PFSK-1 (cell line): ENCODE results near the gene TRAP1.

Experiments
- FOXP2 ChIP-seq: optimal IDR thresholded peaks from 2 replicates; pipeline ENCODE3; 2011; ENCODE audit warnings: borderline replicate concordance, control low read depth, inconsistent platforms; ENCODE audit not compliant: insufficient read depth; ENCODE audit errors: extremely low read length, extremely low read depth
- POLR2AphosphoS5 ChIP-seq: IDR thresholded peaks from 2 replicates; pipeline ENCODE4 v1.6.1; 2012; ENCODE audit warnings: low read depth, mild to moderate bottlenecking, control low read depth, low read length, moderate library complexity
- SIN3A ChIP-seq: IDR thresholded peaks from 2 replicates; pipeline ENCODE4 v1.6.1; 2012; ENCODE audit warnings: mild to moderate bottlenecking, low read length, moderate library complexity, borderline replicate concordance; ENCODE audit not compliant: insufficient read depth
- TAF1 ChIP-seq: IDR thresholded peaks from 2 replicates; pipeline ENCODE4 v1.6.1; 2012; ENCODE audit warnings: low read length, control low read depth, borderline replicate concordance; ENCODE audit not compliant: insufficient read depth
- TF ChIP-seq, protein P1 (sequence below), 2 experiments: IDR thresholded peaks; 2 replicates each; pipeline versions ENCODE4 v1.6.1 to v1.8.0; 2011 to 2012; ENCODE audit warnings: low read depth in 2 of 2, low read length in 2 of 2, control low read depth in 1 of 2, inconsistent platforms in 1 of 2, mild to moderate bottlenecking in 1 of 2, moderate library complexity in 1 of 2; ENCODE audit not compliant: insufficient read depth in 1 of 2

Gene TRAP1

DNA sequence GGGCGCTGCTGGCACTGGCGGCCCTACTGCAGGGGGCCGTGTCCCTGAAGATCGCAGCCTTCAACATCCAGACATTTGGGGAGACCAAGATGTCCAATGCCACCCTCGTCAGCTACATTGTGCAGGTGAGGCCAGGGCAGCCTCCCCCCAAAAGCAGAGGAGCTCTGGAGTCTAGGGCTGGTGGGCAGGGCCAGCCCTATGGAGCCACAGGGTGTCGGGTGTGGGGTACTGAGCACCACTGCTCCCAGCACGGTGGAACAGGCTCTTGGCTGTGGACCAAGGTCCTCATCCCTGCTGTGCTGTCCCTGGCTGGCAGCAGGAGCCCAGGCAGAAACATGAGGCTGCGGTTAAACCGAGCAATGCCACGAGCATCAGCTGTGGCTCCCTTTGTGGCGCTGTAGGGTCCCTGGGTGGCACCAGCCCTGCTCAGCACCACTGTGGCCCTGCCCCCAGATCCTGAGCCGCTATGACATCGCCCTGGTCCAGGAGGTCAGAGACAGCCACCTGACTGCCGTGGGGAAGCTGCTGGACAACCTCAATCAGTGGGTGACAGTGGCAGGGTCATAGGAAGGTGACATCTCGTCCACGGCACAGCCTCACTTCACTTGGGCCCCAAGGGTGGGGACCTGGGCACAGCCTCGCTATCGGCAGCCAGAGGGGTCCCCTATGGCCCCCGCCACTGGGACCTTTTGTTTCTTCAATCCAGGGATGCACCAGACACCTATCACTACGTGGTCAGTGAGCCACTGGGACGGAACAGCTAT, 61.7 kb downstream of the TRAP1 start:
- TF ChIP-seq SIN3A (no peak), FOXP2 (no peak), TAF1 (no peak), POLR2AphosphoS5 (no peak)
- TF ChIP-seq, protein P1, sequence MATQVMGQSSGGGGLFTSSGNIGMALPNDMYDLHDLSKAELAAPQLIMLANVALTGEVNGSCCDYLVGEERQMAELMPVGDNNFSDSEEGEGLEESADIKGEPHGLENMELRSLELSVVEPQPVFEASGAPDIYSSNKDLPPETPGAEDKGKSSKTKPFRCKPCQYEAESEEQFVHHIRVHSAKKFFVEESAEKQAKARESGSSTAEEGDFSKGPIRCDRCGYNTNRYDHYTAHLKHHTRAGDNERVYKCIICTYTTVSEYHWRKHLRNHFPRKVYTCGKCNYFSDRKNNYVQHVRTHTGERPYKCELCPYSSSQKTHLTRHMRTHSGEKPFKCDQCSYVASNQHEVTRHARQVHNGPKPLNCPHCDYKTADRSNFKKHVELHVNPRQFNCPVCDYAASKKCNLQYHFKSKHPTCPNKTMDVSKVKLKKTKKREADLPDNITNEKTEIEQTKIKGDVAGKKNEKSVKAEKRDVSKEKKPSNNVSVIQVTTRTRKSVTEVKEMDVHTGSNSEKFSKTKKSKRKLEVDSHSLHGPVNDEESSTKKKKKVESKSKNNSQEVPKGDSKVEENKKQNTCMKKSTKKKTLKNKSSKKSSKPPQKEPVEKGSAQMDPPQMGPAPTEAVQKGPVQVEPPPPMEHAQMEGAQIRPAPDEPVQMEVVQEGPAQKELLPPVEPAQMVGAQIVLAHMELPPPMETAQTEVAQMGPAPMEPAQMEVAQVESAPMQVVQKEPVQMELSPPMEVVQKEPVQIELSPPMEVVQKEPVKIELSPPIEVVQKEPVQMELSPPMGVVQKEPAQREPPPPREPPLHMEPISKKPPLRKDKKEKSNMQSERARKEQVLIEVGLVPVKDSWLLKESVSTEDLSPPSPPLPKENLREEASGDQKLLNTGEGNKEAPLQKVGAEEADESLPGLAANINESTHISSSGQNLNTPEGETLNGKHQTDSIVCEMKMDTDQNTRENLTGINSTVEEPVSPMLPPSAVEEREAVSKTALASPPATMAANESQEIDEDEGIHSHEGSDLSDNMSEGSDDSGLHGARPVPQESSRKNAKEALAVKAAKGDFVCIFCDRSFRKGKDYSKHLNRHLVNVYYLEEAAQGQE (IDR thresholded peaks at IDR 0.05; ENCODE audit: insufficient read depth in 1 of 2, low read depth in 2 of 2, low read length in 2 of 2): no peak

DNA sequence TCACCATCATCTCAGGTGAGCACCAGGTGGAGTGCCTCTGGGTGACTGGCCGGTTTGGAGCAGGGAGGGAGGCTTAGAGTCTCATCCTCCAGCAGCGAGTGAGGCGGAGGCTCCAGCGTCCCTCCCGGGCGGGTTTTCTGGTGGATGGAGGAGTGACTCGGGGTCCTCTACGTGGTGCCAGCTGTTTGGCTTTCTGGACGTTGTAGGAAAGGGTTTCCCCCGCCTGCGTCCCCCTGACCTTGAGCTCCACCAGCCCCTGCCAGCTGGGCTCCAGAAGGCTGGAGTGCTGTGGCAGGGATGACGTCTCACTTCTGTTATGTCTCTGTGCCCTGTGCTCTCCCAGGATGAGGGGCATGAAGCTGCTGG, 62.3 kb downstream of the TRAP1 start:
- TF ChIP-seq POLR2AphosphoS5 (no peak), SIN3A (no peak), TAF1 (no peak), FOXP2 (no peak)
- TF ChIP-seq, protein P1 (IDR thresholded peaks at IDR 0.05; ENCODE audit: insufficient read depth in 1 of 2, low read depth in 2 of 2, low read length in 2 of 2): no peak

DNA sequence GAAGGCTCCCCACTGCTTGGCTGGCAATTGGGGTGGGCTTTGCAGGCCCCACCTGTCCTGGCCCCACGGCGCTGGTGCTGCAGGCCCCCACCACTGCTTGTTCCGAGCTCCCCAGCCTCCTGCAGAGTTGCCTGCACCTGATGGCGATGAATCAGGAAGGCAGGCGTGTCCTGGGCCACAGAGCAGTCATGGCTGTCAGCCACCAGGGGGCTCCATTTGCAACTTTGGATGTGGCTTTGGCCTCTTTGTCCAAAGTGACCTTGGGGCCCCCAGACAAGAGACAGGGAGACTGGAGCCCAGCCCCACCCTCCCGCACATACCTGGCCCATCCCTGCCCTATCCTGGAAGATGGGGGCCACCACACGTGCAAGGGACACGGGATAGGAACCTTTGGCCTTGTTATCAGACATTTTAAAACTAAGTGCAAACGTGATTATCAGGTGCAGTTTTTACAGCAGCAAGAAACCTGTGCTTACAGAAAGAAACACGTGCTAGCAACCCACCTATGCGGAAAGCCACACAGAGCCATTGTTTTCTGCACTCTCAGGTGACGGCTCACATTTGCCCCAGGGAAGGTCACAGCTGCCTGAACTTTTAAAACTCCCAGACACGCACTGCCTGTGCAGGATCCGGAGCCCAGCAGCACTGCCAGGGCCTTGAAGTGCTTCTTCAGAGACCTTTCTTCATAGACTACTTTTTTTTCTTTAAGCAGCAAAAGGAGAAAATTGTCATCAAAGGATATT, 62.9 kb downstream of the TRAP1 start, which contains the start of gene DNASE1:
Gene DNASE1, plus strand, starts transcription at position 443 of the 743 bp plus-strand sequence. CDS start 683 bp downstream, outside the sequence.
- TF ChIP-seq POLR2AphosphoS5 (peak; percentile 23; the same call in 1 of the 2 replicates), FOXP2 (no peak)

DNA sequence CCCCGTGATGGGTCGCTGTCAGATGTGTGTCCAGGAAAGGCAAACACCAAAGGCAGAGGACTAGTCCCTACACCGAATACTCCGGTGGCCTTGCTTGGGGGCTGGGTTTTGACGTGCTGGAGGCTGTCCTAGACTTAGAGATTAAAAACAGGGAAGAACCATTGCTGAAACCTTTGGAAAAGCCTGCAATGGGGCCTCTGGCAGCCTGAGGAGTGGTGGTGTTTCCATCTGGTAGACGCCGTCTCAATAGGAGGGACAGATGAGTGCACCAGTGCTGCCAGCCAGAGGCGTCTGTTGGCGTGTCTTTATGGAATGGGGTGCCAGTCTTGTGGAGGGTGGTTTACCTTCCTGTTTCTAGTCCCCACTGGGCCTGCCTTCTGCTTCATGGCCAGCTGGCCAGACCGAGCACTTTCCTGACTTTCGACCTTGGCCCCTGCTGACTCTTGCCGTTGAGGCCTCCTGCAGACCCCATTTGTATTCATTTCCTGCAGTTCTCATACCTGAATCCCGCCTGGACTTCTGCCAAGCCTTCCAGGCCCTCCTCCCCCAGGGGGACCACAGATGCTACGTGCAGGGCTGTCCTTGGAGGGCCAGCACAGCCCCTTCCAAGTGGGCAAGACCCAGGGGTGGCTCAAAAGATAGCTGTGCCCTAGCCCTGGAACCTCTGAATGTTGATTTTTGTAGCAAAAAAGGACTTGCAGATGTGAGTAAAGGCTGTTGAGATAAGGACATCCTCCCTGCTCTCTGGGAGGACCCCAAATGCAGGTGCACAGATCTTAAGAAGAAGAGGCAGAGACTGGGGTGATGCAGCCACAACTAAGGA, 64.7 kb downstream of the TRAP1 start:
- TF ChIP-seq, protein P1 (IDR thresholded peaks at IDR 0.05; ENCODE audit: insufficient read depth in 1 of 2, low read depth in 2 of 2, low read length in 2 of 2): no peak
- TF ChIP-seq TAF1: no peak
- TF ChIP-seq FOXP2: no peak
- no peak for TF ChIP-seq SIN3A
- TF ChIP-seq POLR2AphosphoS5: no peak
